Stomach smooth muscle (tissue), 2 donors: Measurements from ENCODE around the gene DYNLT3.

ENCODE experiments used
- H3K27ac ChIP-seq: one replicate; pipeline ENCODE4 v1.7.0; 2013; ENCODE audit warnings: mild to moderate bottlenecking, low read length, inconsistent platforms
- H3K27me3 ChIP-seq, 2 donors: one replicate each; pipeline ENCODE4 v1.7.0; 2013; ENCODE audit warnings: low read length in 2 of 2; ENCODE audit not compliant: insufficient read depth in 2 of 2, control insufficient read depth in 1 of 2
- H3K36me3 ChIP-seq, 2 donors: one replicate each; pipeline ENCODE4 v1.7.0; 2013; ENCODE audit warnings: low read length in 2 of 2; ENCODE audit not compliant: control insufficient read depth in 2 of 2, insufficient read depth in 2 of 2
- H3K4me1 ChIP-seq: one replicate; pipeline ENCODE4 v1.7.0; 2013; ENCODE audit warnings: low read length; ENCODE audit not compliant: control insufficient read depth, insufficient read depth
- H3K4me3 ChIP-seq, 2 donors: one replicate each; pipeline ENCODE4 v1.7.0; 2013; ENCODE audit warnings: low read length in 2 of 2
- H3K9ac ChIP-seq, 2 donors: one replicate each; pipeline ENCODE4 v1.7.0; 2013; ENCODE audit warnings: low read length in 2 of 2, mild to moderate bottlenecking in 1 of 2
- H3K9me3 ChIP-seq, 2 donors: one replicate each; pipeline ENCODE4 v1.7.0; 2013; ENCODE audit warnings: low read length in 2 of 2; ENCODE audit not compliant: control insufficient read depth in 2 of 2
- donor health status: healthy.
- donor health status: Pancreatic carcinoma.

Gene DYNLT3

GRCh38 chrX:37846934-37847732 is at the start of gene DYNLT3:
DYNLT3 (minus strand) TSS chrX:37847571; CDS start chrX:37847510, 61 bp downstream.
- peak within 1 kb of the TSS; percentile 71 for H3K27ac ChIP-seq
- H3K4me1 ChIP-seq: no peaks in the 10 kb centered on the region
- H3K9me3 ChIP-seq: no peaks in the 10 kb centered on the region
- peak within 1 kb of the TSS; percentile 82 to 84 for H3K9ac ChIP-seq
- H3K4me3 ChIP-seq: peak within 1 kb of the TSS; percentile 75
- peaks cover 0 to 5% of the 10 kb centered on the region in 2 donors for H3K27me3 ChIP-seq
- H3K36me3 ChIP-seq: no peaks in the 10 kb centered on the region

DNA sequence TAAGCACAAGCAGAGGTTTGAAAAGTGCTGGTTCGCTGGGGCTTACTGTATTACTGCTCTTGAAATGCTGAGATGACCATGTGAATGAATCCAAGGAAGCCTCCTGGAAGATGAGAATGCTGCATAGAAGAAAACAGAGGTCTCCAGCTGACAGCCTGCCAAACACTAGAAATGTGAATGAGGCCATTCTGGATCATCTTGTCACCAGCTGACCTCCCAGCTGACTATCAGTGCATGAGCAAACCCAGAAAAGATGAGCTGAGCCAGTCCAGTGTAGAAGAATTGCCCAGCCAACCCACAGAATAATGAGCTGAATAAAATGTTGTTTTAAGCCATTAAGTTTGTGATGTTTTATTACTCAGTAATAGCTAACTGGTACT is 49.1 kb upstream of the DYNLT3 start:
- Histone ChIP-seq H3K9ac (no peak overlapping the region), H3K4me3 (no peak overlapping the region), H3K36me3 (no peaks in the 10 kb centered on the region), H3K4me1 (no peaks in the 10 kb centered on the region), H3K27ac (no peak overlapping the region), H3K9me3 (no peaks in the 10 kb centered on the region), H3K27me3 (peaks cover 0 to 4% of the 10 kb centered on the region in 2 donors)

DNA sequence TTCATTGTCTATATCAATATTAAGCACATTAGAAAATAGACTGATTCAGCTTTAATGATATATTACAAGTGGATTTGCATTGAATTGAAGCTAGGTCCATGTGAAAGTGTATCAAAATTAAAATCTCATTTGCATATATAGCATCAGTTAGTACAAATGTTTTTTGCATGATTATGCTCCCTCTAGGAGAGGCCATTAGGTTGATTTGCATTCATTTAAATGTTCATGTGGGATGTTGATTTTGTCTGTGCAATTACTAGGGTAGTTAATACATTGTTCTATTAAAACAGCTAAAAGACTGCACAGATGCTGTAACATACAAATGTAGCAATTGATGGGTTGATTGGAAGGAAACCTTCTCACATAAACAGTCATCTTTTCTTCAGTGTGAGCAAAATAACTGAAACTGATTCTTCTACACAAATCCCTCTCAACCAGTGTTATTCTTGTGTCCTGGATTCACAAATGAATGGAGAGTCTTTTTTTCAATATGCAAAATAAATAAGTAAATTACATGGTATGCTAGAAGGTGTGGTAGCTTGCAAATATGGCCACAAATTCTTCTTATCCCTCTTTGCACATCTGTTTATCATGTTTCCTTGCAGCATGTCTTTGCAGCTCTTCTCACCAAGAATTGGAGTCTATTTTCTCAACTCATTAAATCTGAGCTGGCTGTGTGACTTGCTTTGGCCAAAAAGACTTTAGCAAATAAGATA is 48.6 kb upstream of the DYNLT3 start:
- H3K4me3 ChIP-seq: no peak overlapping the region
- H3K27ac ChIP-seq: no peak overlapping the region
- peaks cover 0 to 3% of the 10 kb centered on the region in 2 donors for H3K27me3 ChIP-seq
- no peaks in the 10 kb centered on the region for H3K9me3 ChIP-seq
- H3K9ac ChIP-seq: no peak overlapping the region
- H3K4me1 ChIP-seq: no peaks in the 10 kb centered on the region
- H3K36me3 ChIP-seq: no peaks in the 10 kb centered on the region

GRCh38 chrX:37894725-37895124 is 47.4 kb upstream of the DYNLT3 start:
- H3K9ac ChIP-seq: no peak overlapping the region
- H3K4me3 ChIP-seq: no peak overlapping the region
- H3K36me3 ChIP-seq: no peaks in the 10 kb centered on the region
- peaks cover 0 to 2% of the 10 kb centered on the region in 2 donors for H3K27me3 ChIP-seq
- no peaks in the 10 kb centered on the region for H3K9me3 ChIP-seq
- H3K4me1 ChIP-seq: no peaks in the 10 kb centered on the region
- no peak overlapping the region for H3K27ac ChIP-seq

DNA sequence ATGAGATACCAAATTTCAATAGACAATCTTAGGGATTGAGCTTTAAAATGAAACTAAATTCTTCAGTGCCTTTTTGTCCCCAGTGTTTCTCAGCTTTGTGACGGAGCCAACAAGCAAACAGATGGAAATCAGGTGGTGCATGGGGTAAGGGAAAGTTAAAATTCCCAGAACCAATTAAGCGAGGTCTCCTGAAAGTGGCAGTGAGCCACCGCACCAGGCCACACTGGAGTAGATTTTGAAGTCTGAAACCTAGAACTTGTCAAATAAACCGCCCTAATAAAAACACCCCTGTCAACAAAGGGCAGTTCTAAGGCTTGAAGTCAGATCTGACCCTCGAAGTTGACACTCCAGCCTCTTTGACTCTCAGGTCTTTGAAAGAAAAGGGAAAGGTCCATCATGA is 40.6 kb upstream of the DYNLT3 start:
- Histone ChIP-seq H3K27me3 (peaks cover 0 to 9% of the 10 kb centered on the region in 2 donors), H3K9me3 (no peaks in the 10 kb centered on the region), H3K36me3 (no peaks in the 10 kb centered on the region), H3K27ac (no peak overlapping the region), H3K9ac (no peak overlapping the region), H3K4me3 (no peak overlapping the region), H3K4me1 (no peaks in the 10 kb centered on the region)

GRCh38 chrX:37887347-37887746 is 40.0 kb upstream of the DYNLT3 start:
- Histone ChIP-seq H3K4me1 (no peaks in the 10 kb centered on the region), H3K27me3 (peaks cover 0 to 9% of the 10 kb centered on the region in 2 donors), H3K9ac (no peak overlapping the region), H3K9me3 (no peaks in the 10 kb centered on the region), H3K27ac (no peak overlapping the region), H3K4me3 (no peak overlapping the region), H3K36me3 (no peaks in the 10 kb centered on the region)

DNA sequence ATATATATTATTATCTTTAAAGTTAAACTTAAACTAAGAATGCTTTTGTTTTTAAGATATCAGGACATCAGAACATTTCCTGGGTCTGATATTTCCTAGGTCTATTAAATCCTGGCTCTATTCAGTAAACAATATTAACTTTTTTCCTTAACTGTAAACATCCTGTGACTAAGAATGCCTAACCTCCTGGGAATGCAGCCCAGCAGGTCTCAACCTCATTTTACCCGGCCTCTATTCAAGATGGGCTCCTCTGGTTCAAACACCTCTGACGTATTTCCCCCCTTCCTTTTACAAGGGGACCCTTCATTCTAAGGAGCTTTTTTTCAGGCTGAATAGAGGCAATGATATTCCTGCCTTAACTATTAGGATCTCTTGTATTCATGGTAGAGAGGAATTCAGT is 35.8 kb upstream of the DYNLT3 start:
- Histone ChIP-seq H3K27ac (no peak overlapping the region), H3K4me3 (no peak overlapping the region), H3K9ac (no peak overlapping the region), H3K4me1 (no peaks in the 10 kb centered on the region), H3K36me3 (no peaks in the 10 kb centered on the region), H3K9me3 (no peaks in the 10 kb centered on the region), H3K27me3 (peaks cover 0 to 7% of the 10 kb centered on the region in 2 donors)

GRCh38 chrX:37879692-37880091 is 32.3 kb upstream of the DYNLT3 start:
- Histone ChIP-seq H3K27ac (no peak overlapping the region), H3K27me3 (peaks cover 0 to 3% of the 10 kb centered on the region in 2 donors), H3K4me3 (no peak overlapping the region), H3K36me3 (no peaks in the 10 kb centered on the region), H3K9me3 (no peaks in the 10 kb centered on the region), H3K4me1 (no peaks in the 10 kb centered on the region), H3K9ac (no peak overlapping the region)

DNA sequence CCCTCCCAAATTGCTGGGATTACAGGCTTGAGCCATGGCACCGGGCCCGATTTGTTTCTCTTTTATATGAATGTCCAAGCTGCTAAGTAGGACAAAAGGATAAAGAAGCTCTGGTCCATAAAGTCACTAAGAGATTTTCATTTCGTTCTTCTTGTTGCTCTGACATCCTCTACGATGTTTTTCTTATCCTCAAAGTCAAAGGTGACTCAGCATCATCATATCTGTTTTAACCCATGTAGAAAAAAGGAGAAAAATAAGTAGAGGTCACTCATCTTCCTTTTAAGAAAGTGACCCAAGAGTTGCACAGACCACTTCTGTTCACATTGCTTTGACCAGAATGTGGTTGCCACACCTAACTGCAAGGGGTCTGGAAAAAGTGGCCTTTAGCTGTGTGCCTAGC is 29.3 kb upstream of the DYNLT3 start:
- H3K27me3 ChIP-seq: no peaks in the 10 kb centered on the region
- H3K27ac ChIP-seq: no peak overlapping the region
- H3K4me1 ChIP-seq: no peaks in the 10 kb centered on the region
- H3K4me3 ChIP-seq: no peak overlapping the region
- no peaks in the 10 kb centered on the region for H3K36me3 ChIP-seq
- no peaks in the 10 kb centered on the region for H3K9me3 ChIP-seq
- no peak overlapping the region for H3K9ac ChIP-seq

DNA sequence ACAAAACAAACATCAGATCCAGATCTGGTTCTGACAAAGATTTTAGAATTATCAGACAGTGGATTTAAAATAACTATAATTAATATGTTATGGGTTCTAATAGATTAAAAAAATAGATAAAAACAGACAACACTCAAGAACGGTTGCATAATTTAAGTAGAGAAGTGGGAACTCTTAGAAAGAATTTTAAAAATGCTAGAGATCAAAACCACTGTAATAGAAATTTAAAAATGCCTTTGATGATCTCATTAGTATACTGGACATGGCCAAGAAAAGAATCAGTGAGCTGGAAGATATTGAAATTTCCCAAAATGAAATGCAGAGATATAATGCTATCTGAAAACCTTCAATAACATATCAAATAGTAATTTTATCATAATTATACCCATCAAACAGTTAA is 28.3 kb upstream of the DYNLT3 start:
- H3K27ac ChIP-seq: no peak overlapping the region
- no peak overlapping the region for H3K9ac ChIP-seq
- H3K4me1 ChIP-seq: no peaks in the 10 kb centered on the region
- no peaks in the 10 kb centered on the region for H3K27me3 ChIP-seq
- H3K9me3 ChIP-seq: no peaks in the 10 kb centered on the region
- no peak overlapping the region for H3K4me3 ChIP-seq
- no peaks in the 10 kb centered on the region for H3K36me3 ChIP-seq

- no peaks in the 10 kb centered on the region for H3K9me3 ChIP-seq
- H3K9ac ChIP-seq: no peak overlapping the region
- H3K36me3 ChIP-seq: no peaks in the 10 kb centered on the region
- no peak overlapping the region for H3K4me3 ChIP-seq
- no peaks in the 10 kb centered on the region for H3K27me3 ChIP-seq
- no peak overlapping the region for H3K27ac ChIP-seq
- no peaks in the 10 kb centered on the region for H3K4me1 ChIP-seq
Observed at GRCh38 chrX:37873220-37873619, 25.8 kb upstream of the DYNLT3 start.
